Measurements from ENCODE around the gene ARMC10.

DNA sequence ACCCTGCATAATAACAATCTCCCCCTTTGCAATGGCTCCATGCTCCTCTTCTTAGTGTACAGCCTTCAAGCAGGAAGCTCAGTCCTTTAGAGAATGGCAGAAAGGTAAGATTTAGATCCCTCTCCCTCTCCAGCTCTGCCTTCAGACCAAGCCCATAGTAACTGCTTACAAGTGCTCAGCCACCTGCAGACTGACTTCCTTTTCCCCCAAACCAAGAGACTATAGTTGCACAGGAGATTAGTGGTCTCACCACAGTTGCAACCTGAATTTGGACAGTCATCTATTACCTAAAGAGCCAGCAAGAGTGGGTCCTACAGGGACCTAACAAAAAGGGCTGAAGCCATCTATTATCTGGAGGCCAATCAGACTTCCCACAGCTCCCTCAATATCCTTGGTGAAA is 16.8 kb upstream of the ARMC10 start:
- TF ChIP-seq POLR2A (IDR thresholded peaks at IDR 0.05) (no peak), POLR2AphosphoS5 (IDR thresholded peaks at IDR 0.05) (no peak)

Measured in gastroesophageal sphincter (tissue), 2 donors.